ENCODE results near the gene C6orf58.

C6orf58 gene

GRCh38 chr6:127576874-127577273, at the start of gene C6orf58:
Gene C6orf58, plus strand, starts transcription at chr6:127577174. Its CDS starts 12 bp downstream, at chr6:127577186.
- no peak for DNase-seq (ENCODE audit: low read depth)

GRCh38 chr6:127533011-127533410, 44.0 kb upstream of the C6orf58 start:
- DNase-seq (ENCODE audit: low read depth) = no peak

GRCh38 chr6:127533736-127534135, 43.2 kb upstream of the C6orf58 start:
- no peak for DNase-seq (ENCODE audit: low read depth)

- DNase-seq (ENCODE audit: low read depth) = no peak
Measured at GRCh38 chr6:127538750-127539264, 38.2 kb upstream of the C6orf58 start.

- no peak for DNase-seq (ENCODE audit: low read depth)
Measured at GRCh38 chr6:127539272-127539671, 37.7 kb upstream of the C6orf58 start.

GRCh38 chr6:127547215-127547614, 29.8 kb upstream of the C6orf58 start:
- no peak for DNase-seq (ENCODE audit: low read depth)

- DNase-seq (ENCODE audit: low read depth) = no peak
Measured at GRCh38 chr6:127547904-127548649, 28.9 kb upstream of the C6orf58 start.

- DNase-seq (ENCODE audit: low read depth) = no peak
Measured at GRCh38 chr6:127550403-127550802, 26.6 kb upstream of the C6orf58 start.

GRCh38 chr6:127554435-127555006, 22.5 kb upstream of the C6orf58 start:
- no peak for DNase-seq (ENCODE audit: low read depth)

GRCh38 chr6:127561660-127562059, 15.3 kb upstream of the C6orf58 start:
- no peak for DNase-seq (ENCODE audit: low read depth)

GRCh38 chr6:127564761-127565160, 12.2 kb upstream of the C6orf58 start:
- no peak for DNase-seq (ENCODE audit: low read depth)

GRCh38 chr6:127566119-127566518, 10.9 kb upstream of the C6orf58 start:
- DNase-seq (ENCODE audit: low read depth) = no peak

GRCh38 chr6:127566651-127567050, 10.3 kb upstream of the C6orf58 start:
- no peak for DNase-seq (ENCODE audit: low read depth)

- DNase-seq (ENCODE audit: low read depth) = no peak
Measured at GRCh38 chr6:127567476-127567875, 9.5 kb upstream of the C6orf58 start.

GRCh38 chr6:127570739-127571389, 6.1 kb upstream of the C6orf58 start:
- no peak for DNase-seq (ENCODE audit: low read depth)

- DNase-seq (ENCODE audit: low read depth) = no peak
Measured at GRCh38 chr6:127578900-127579299, 1.9 kb downstream of the C6orf58 start.

GRCh38 chr6:127581576-127581975, 4.6 kb downstream of the C6orf58 start:
- no peak for DNase-seq (ENCODE audit: low read depth)

- no peak for DNase-seq (ENCODE audit: low read depth)
Measured at GRCh38 chr6:127582777-127583462, 5.9 kb downstream of the C6orf58 start.

GRCh38 chr6:127585123-127585522, 8.1 kb downstream of the C6orf58 start:
- DNase-seq (ENCODE audit: low read depth) = no peak

- DNase-seq (ENCODE audit: low read depth) = no peak
Measured at GRCh38 chr6:127586372-127586771, 9.4 kb downstream of the C6orf58 start.

GRCh38 chr6:127587875-127588274, 10.9 kb downstream of the C6orf58 start:
- no peak for DNase-seq (ENCODE audit: low read depth)

- DNase-seq (ENCODE audit: low read depth) = no peak
Measured at GRCh38 chr6:127589135-127589534, 12.2 kb downstream of the C6orf58 start.
